GM10248 (cell line): Measurements from ENCODE around the gene RGS14.

Experiments used
- CTCF ChIA-PET: fragments of 300-600 bp; sonication (Branson Sonifier 250); formaldehyde crosslinking; extraction: SDS; loops from one replicate; lab custom pipeline; 2021; ENCODE audit warnings: antibody characterized with exemption; lab: Yijun Ruan, JAX
- POLR2A ChIA-PET: fragments of 350-650 bp; sonication (Branson Sonifier 250); formaldehyde crosslinking; extraction: SDS; loops from one replicate; lab custom pipeline; 2020; ENCODE audit warnings: antibody characterized with exemption; lab: Yijun Ruan, JAX
- DNase-seq: peaks from one replicate; pipeline ENCODE4 v3.0.0; 2012; ENCODE audit errors: extremely low spot score
- TF ChIP-seq, protein P1 (sequence below): IDR thresholded peaks from 2 replicates; pipeline ENCODE4 v1.5.1; 2012; ENCODE audit warnings: mild to moderate bottlenecking, low read depth; ENCODE audit errors: extremely low read depth, missing control alignments, control extremely low read depth

RGS14 gene

DNA sequence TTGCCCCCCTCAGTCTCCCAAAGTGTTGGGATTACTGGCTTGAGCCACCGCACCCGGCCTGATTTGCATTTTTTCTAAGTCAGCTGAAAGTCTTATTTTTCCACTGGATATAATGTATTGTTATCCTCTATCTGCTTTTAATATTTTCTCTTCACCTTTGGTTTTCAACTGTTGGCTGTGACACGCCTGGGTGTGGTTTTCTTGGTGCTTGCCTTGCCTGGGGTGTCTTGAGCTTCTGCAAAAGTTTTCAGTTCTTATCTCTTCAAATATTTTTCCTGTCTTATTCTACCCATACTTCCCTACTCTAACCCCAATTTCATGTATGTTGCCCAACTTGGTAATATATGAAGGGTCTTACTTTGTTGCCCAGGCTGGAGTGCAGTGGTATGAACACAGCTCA, 41.7 kb upstream of the RGS14 start:
- TF ChIP-seq, protein P1, sequence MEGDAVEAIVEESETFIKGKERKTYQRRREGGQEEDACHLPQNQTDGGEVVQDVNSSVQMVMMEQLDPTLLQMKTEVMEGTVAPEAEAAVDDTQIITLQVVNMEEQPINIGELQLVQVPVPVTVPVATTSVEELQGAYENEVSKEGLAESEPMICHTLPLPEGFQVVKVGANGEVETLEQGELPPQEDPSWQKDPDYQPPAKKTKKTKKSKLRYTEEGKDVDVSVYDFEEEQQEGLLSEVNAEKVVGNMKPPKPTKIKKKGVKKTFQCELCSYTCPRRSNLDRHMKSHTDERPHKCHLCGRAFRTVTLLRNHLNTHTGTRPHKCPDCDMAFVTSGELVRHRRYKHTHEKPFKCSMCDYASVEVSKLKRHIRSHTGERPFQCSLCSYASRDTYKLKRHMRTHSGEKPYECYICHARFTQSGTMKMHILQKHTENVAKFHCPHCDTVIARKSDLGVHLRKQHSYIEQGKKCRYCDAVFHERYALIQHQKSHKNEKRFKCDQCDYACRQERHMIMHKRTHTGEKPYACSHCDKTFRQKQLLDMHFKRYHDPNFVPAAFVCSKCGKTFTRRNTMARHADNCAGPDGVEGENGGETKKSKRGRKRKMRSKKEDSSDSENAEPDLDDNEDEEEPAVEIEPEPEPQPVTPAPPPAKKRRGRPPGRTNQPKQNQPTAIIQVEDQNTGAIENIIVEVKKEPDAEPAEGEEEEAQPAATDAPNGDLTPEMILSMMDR: no peak
- no peak for DNase-seq
- POLR2A ChIA-PET: no interaction called here
- CTCF ChIA-PET: interaction anchor here (0.7 to 5.6 kb wide), 13 partner anchors 14 to 205 kb away, joined by 3 to 30 read pairs (median 5); partner anchors contain the start of gene DOK3

DNA sequence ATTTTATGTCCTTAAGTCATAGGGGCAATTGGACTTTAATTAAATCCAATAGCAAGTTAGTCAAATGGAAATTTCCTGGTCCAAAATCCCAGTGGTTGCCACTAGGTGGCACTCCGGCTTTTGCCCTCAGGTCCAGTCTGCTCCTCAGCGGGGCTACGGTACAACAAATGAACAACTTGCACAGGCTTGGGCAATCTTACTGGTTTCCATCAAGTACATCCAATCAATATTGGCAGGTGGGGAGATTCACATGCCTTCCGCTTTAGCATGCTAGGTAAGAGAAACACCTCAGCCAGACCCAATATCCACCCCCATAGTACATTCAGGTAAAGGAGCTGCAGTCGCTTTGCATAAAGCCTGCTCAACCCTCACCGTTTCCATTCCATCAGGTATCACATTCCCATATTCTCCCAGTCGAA, 39.8 kb upstream of the RGS14 start:
- DNase-seq: peak; percentile 70
- ChIA-PET POLR2A (no interaction called here), CTCF (interaction anchor here (0.6 to 5.6 kb wide), 30 partner anchors 8 to 183 kb away, joined by 3 to 44 read pairs (median 4); partner anchors contain the start of gene LMAN2)
- TF ChIP-seq, protein P1: peak; percentile 85

DNA sequence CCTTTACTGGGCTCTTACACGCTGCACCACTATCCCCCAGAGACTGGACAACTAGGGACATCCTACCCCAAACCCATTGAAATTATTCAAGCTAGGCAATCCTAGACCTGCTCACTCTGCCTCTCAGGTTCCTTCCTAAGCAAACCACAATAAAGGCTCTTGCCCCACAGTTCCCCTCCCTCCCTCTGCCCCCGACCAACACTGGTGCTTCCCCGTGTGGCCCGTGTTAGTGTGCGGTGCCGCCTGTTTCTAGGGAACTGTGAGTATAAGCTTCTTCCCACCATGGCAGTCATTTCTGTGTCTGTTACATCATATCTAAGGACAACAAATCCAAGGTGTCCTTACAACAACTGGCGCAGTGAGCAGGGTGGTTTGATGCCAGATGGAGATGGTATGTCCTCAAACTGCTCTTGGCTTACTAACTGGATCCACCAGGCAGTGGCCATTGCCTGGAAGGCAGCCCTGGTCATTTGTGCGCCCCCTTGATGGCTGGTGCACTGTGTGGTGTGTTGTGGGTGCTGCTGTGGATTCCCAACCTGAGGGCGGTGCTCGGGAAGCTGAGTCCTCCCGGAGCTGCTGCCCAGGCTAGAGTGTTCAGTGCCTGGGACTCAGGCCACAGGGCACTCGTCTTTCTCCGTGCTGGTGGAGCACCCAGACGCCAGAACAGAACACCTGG, 37.7 kb upstream of the RGS14 start:
- POLR2A ChIA-PET: no interaction called here
- CTCF ChIA-PET: interaction anchor here (0.7 to 5.6 kb wide), 19 partner anchors 8 to 208 kb away, joined by 3 to 44 read pairs (median 5); partner anchors contain the start of gene LMAN2
- TF ChIP-seq, protein P1: no peak
- DNase-seq: no peak

- TF ChIP-seq, protein P1: no peak
- ChIA-PET POLR2A (no interaction called here), CTCF (interaction anchor here (0.9 to 5.2 kb wide), 5 partner anchors 11 to 209 kb away, joined by 3 to 44 read pairs (median 5); no protein-coding TSS in a partner anchor)
- DNase-seq: no peak
These were observed 36.8 kb upstream of the RGS14 start for GRCh38 chr5:177320879-177321278.

- DNase-seq: no peak
- POLR2A ChIA-PET: no interaction called here
- CTCF ChIA-PET: interaction anchor here (4.7 kb wide), 1 partner anchor 130 kb away, joined by 20 read pairs; no protein-coding TSS in a partner anchor
- TF ChIP-seq, protein P1: no peak
These were observed 31.8 kb upstream of the RGS14 start for GRCh38 chr5:177325868-177326381.

DNA sequence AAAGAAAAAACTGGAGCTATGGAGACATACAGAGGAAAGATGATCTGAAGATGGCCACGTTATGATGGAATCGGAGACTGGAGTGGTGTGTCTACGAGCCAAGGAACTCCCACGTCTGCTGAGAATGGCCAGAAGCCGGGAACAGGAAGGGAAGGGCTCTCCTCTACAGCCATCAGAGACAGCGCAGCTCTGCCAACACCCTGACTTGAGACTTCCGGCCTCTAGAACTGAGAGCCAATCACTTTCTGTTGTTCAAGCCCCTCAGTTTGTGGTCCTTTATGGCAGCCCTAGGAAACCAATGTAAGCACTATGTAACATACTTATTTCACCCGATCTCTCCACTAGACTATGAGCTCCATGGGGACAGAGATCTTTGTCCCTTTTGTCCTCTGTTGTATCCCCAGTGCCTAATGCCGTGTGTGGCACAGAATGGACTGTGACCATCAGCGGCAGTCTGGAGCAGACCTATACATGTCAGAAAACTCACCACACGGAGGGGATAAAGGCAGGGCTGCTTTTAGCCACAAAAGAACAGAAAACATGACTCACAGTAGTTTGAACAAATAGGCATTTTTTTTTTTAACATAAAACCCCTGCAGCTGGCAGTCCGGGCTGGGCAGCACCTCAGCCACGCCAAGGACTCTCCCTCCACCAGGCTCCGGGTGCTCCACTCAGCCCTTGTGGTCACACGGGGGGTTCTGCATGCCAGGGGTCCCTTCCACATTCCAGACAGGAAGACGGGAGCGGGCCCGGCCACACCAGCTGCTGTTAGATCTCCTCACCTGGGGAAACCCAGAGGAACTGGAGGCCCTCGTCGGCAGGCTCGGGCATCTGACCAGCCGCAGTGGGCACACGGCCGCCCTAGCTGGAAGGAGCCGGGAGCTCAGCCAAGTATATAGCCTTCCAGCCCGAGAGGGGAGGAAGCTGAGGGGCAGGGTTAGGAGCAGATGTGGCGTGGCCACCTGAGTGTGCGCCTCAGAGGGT, 29.9 kb upstream of the RGS14 start:
- ChIA-PET CTCF (interaction anchor here (0.7 to 4.7 kb wide), 6 partner anchors 8 to 128 kb away, joined by 3 to 20 read pairs (median 7); no protein-coding TSS in a partner anchor), POLR2A (no interaction called here)
- TF ChIP-seq, protein P1: no peak
- no peak for DNase-seq
